A673 (cell line): ENCODE measurements around the gene LRRC57. TPM values are rescaled to one million over a fixed set of nuclear protein-coding genes. Genes with fewer than 3 reads are reported as not detected.

Experiments used
- BruUV-seq: library from RNA; stranded (reverse); fragments of 400-500 nt; replicated peaks from 2 replicates; lab custom pipeline; 2021; lab: Mats Ljungman, UMichigan
- CTCF ChIA-PET: fragments of 300-600 bp; sonication (Branson Sonifier 250); formaldehyde crosslinking; loops from one replicate; lab custom pipeline; 2022; ENCODE audit warnings: antibody characterized with exemption; lab: Charles Lee
- POLR2A ChIA-PET: fragments of 300-600 bp; sonication (Branson Sonifier 250); formaldehyde crosslinking; loops from one replicate; lab custom pipeline; 2022; ENCODE audit warnings: antibody characterized with exemption; ENCODE audit not compliant: low non-redundant PET; lab: Charles Lee
- DNase-seq: peaks from one replicate; pipeline ENCODE4 v3.0.0-alpha.2; 2015; ENCODE audit warnings: low spot score
- H3K27ac ChIP-seq: fragments of 200-600 bp; sonication (generic); 2 replicates; pipeline ENCODE4 v1.5.1; 2016; ENCODE audit warnings: mixed run types, low read depth, mild to moderate bottlenecking, mixed read lengths, antibody characterized with exemption, low read length; ENCODE audit not compliant: poor library complexity, severe bottlenecking
- H3K27me3 ChIP-seq: fragments of 200-600 bp; sonication (generic); replicated peaks from 2 replicates; pipeline ENCODE4 v1.6.1; 2017; ENCODE audit warnings: mixed run types, low read depth, mild to moderate bottlenecking, mixed read lengths, antibody characterized with exemption, low read length; ENCODE audit not compliant: insufficient read depth, poor library complexity
- H3K36me3 ChIP-seq: fragments of 200-600 bp; sonication (generic); 2 replicates; pipeline ENCODE4 v1.6.1; 2016; ENCODE audit warnings: mixed run types, mild to moderate bottlenecking, mixed read lengths, antibody characterized with exemption, low read length; ENCODE audit not compliant: insufficient read depth, poor library complexity, severe bottlenecking
- H3K4me1 ChIP-seq: fragments of 200-600 bp; sonication (generic); 2 replicates; pipeline ENCODE4 v1.6.1; 2017; ENCODE audit warnings: mixed run types, mild to moderate bottlenecking, mixed read lengths, antibody characterized with exemption, low read length; ENCODE audit not compliant: insufficient read depth, poor library complexity, severe bottlenecking
- H3K4me3 ChIP-seq: fragments of 200-600 bp; sonication (generic); 2 replicates; pipeline ENCODE4 v1.5.1; 2016; ENCODE audit warnings: low read depth, mixed run types, mild to moderate bottlenecking, mixed read lengths, low read length; ENCODE audit not compliant: poor library complexity, severe bottlenecking
- H3K9me3 ChIP-seq: fragments of 200-600 bp; sonication (generic); 2 replicates; pipeline ENCODE4 v1.6.1; 2016; ENCODE audit warnings: mixed run types, low read depth, mild to moderate bottlenecking, mixed read lengths, antibody characterized with exemption, low read length; ENCODE audit not compliant: poor library complexity, severe bottlenecking
- EZH2 ChIP-seq: fragments of 200-600 bp; sonication (generic); IDR thresholded peaks from 2 replicates; pipeline ENCODE4 v1.6.1; 2017; ENCODE audit warnings: borderline replicate concordance, low read depth, mild to moderate bottlenecking, mixed read lengths, antibody characterized with exemption, low read length; ENCODE audit not compliant: poor library complexity, severe bottlenecking
- intact Hi-C: fragments of 100-400 bp; cut with micrococcal nuclease; formaldehyde crosslinking; loops from one replicate; pipeline ENCODE4 v1.10.0; 2022; ENCODE audit not compliant: unreplicated experiment
- total RNA-seq: library from RNA; stranded (reverse); gene quantifications from 2 replicates; pipeline ENCODE4 v1.2.3, GENCODE V29; 2021
- TF ChIP-seq, protein P1 (sequence below): fragments of 300-800, 200-600 bp; sonication (generic); conservative IDR thresholded peaks from 2 replicates; pipeline ENCODE4 v1.5.1; 2017; ENCODE audit warnings: low read depth, mild to moderate bottlenecking, antibody characterized with exemption, low read length, moderate library complexity, mixed read lengths

The LRRC57 gene
- total RNA-seq, 1 experiment from 2014 or later: 32.7 TPM

DNA sequence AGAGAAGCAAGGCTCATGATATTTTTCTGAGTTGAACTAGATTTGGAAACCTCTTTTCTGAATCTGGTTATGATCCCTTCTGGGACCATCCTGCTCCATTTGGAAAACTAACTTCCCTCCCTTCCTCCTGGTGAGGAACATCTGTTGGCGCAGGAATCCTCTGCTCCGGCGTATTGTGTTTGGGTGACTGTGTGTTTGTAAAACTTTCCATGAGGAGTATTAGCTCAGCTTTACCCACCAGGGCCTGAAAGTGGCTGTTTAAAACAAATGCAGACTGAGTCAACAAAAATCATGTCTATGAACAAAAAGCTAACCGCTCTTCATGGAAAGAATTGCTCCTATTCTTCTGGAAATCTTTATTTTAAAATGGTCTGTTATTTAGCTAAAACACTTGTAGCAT is 44.5 kb upstream of the LRRC57 start:
- Histone ChIP-seq H3K36me3 (peaks cover 3% of the 10 kb centered on the region), H3K27ac (no peak overlapping the region), H3K4me3 (no peak overlapping the region), H3K9me3 (no peaks in the 10 kb centered on the region), H3K27me3 (no peaks in the 10 kb centered on the region), H3K4me1 (peaks cover 6% of the 10 kb centered on the region)
- TF ChIP-seq, protein P1, sequence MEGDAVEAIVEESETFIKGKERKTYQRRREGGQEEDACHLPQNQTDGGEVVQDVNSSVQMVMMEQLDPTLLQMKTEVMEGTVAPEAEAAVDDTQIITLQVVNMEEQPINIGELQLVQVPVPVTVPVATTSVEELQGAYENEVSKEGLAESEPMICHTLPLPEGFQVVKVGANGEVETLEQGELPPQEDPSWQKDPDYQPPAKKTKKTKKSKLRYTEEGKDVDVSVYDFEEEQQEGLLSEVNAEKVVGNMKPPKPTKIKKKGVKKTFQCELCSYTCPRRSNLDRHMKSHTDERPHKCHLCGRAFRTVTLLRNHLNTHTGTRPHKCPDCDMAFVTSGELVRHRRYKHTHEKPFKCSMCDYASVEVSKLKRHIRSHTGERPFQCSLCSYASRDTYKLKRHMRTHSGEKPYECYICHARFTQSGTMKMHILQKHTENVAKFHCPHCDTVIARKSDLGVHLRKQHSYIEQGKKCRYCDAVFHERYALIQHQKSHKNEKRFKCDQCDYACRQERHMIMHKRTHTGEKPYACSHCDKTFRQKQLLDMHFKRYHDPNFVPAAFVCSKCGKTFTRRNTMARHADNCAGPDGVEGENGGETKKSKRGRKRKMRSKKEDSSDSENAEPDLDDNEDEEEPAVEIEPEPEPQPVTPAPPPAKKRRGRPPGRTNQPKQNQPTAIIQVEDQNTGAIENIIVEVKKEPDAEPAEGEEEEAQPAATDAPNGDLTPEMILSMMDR: no peak
- TF ChIP-seq EZH2: no peak
- DNase-seq: no peak
- POLR2A ChIA-PET: interaction anchor here (0.7 kb wide), 1 partner anchor 215 kb away, joined by 7 read pairs; no protein-coding TSS in a partner anchor
- intact Hi-C loops: no loop called here
- CTCF ChIA-PET: interaction anchor here (0.6 kb wide), 1 partner anchor 27 kb away, joined by 3 read pairs; no protein-coding TSS in a partner anchor
- BruUV-seq: no TSS peak

DNA sequence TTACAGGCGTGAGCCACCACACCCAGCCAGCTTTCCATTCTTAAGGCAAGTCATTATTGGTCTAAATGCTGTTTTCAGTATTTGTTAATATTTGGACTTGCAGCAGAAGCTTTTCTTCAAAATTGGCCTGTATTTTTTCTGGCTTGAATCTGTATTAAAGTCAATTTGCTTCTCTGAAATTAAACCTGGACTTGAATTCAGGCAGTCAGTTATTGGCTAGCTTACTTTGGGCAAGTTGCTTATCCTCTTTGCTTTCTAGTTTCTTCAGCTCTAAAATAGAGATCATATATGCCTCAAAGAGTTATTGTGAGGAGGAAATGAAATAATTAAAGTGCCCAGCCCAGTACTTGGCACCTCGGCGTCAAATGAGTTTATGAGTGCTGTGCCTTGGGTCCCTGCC is 44.1 kb upstream of the LRRC57 start:
- DNase-seq: no peak
- no peak overlapping the region for H3K27ac ChIP-seq
- H3K4me3 ChIP-seq: no peak overlapping the region
- ChIA-PET POLR2A (no interaction called here), CTCF (interaction anchor here (0.6 kb wide), 1 partner anchor 27 kb away, joined by 3 read pairs; no protein-coding TSS in a partner anchor)
- intact Hi-C loops: no loop called here
- no peaks in the 10 kb centered on the region for H3K9me3 ChIP-seq
- peaks cover 3% of the 10 kb centered on the region for H3K36me3 ChIP-seq
- H3K4me1 ChIP-seq: peaks cover 6% of the 10 kb centered on the region
- no TSS peak for BruUV-seq
- TF ChIP-seq, protein P1: no peak
- TF ChIP-seq EZH2: no peak
- H3K27me3 ChIP-seq: no peaks in the 10 kb centered on the region

DNA sequence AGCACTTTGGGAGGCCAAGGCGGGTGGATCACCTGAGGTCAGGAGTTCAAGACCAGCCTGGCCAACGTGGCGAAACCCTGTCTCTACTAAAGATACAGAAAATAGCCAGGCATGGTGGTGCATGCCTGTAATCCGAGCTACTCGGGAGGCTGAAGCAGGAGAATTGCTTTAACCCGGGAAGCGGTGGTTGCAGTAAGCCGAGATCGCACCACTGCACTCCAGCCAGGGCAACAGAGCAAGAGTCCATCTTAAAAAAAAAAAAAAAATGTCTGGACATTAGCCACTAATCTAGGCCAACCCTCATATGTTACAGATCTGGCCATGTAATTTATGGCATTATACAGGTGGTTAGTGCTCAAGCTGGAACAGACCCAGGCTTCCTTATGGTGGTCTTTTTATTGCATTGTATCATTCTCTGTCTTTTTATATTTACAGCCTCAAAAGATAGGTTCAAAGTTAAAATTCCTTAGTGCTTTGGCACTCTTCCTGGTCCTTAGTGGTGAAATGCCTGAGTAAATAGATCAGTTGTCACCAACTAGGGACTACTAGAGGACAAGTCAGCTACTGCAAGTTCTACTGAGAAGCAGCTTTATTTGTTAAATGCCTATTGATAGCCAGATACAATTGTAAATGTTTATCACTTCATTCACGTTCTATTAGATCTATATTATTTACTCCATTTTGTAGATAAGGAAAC is 42.8 kb upstream of the LRRC57 start:
- no peaks in the 10 kb centered on the region for H3K9me3 ChIP-seq
- no TSS peak for BruUV-seq
- CTCF ChIA-PET: interaction anchor here (0.8 to 1.0 kb wide), 2 partner anchors 9 to 16 kb away, joined by 3 read pairs; partner anchors contain the start of gene STARD9

More for the DNA sequence above, 42.8 kb upstream of the LRRC57 start:
- H3K4me1 ChIP-seq: peaks cover 6% of the 10 kb centered on the region
- intact Hi-C loops: no loop called here
- H3K27me3 ChIP-seq: no peaks in the 10 kb centered on the region
- no peak for TF ChIP-seq EZH2
- TF ChIP-seq, protein P1: peak; percentile 56
- H3K4me3 ChIP-seq: no peak overlapping the region
- H3K27ac ChIP-seq: no peak overlapping the region
- POLR2A ChIA-PET: interaction anchor here (0.5 to 0.6 kb wide), 2 partner anchors 16 to 81 kb away, joined by 3 to 8 read pairs; partner anchors contain the start of gene STARD9
- DNase-seq: peak; percentile 49
- H3K36me3 ChIP-seq: peaks cover 6% of the 10 kb centered on the region
